IMR-90 (cell line): ENCODE data around the gene JMJD1C. TPM values are rescaled to one million over a fixed set of nuclear protein-coding genes. Genes with fewer than 3 reads are reported as not detected.

Source experiments
- ATAC-seq: fragments of 200-7000 bp; cut with Tn5 transposase; 2 replicates; pipeline ENCODE4 v1.9.1; 2020; ENCODE audit warnings: low read depth, mild to moderate bottlenecking, moderate library complexity
- BruUV-seq: library from RNA; stranded (reverse); fragments of 400-500 nt; replicated peaks from 2 replicates; lab custom pipeline; 2021; lab: Mats Ljungman, UMichigan
- CTCF ChIA-PET: fragments of 300-600 bp; formaldehyde crosslinking; extraction: SDS; loops from one replicate; lab custom pipeline; 2021; ENCODE audit warnings: antibody characterized with exemption; lab: Yijun Ruan, JAX
- POLR2A ChIA-PET: fragments of 300-600 bp; sonication (Branson Sonifier 250); formaldehyde crosslinking; loops from one replicate; lab custom pipeline; 2022; ENCODE audit warnings: antibody characterized with exemption; ENCODE audit not compliant: unreplicated experiment; lab: Charles Lee
- DNase-seq: peaks from one replicate; pipeline ENCODE4 v3.0.0; 2013
- H2AFZ ChIP-seq: replicated peaks from 2 replicates; pipeline ENCODE3; 2013; ENCODE audit warnings: low read length, mild to moderate bottlenecking; ENCODE audit not compliant: poor library complexity
- H2AK5ac ChIP-seq: 2 replicates; pipeline ENCODE4 v1.6.1; 2013; ENCODE audit warnings: low read depth, low read length, inconsistent platforms
- H2AK9ac ChIP-seq: replicated peaks from 2 replicates; pipeline ENCODE3; 2013; ENCODE audit warnings: mild to moderate bottlenecking, low read depth, low read length, moderate library complexity; ENCODE audit not compliant: poor library complexity
- H2BK120ac ChIP-seq: 2 replicates; pipeline ENCODE4 v1.6.1; 2013; ENCODE audit warnings: low read depth, low read length, inconsistent platforms
- H2BK15ac ChIP-seq: 3 replicates; pipeline ENCODE4 v1.6.1; 2013; ENCODE audit warnings: low read depth, low read length, inconsistent platforms
- H2BK20ac ChIP-seq: 2 replicates; pipeline ENCODE4 v1.6.1; 2013; ENCODE audit warnings: low read depth, mild to moderate bottlenecking, inconsistent platforms, low read length, moderate library complexity
- H2BK5ac ChIP-seq: 2 replicates; pipeline ENCODE4 v1.6.1; 2013; ENCODE audit warnings: mild to moderate bottlenecking, low read depth, low read length, inconsistent platforms; ENCODE audit not compliant: poor library complexity, severe bottlenecking
- H3K14ac ChIP-seq: replicated peaks from 2 replicates; pipeline ENCODE4 v1.6.1; 2013; ENCODE audit warnings: low read depth, low read length, inconsistent platforms
- H3K18ac ChIP-seq: 2 replicates; pipeline ENCODE4 v1.6.1; 2013; ENCODE audit warnings: low read depth, low read length, control low read depth
- H3K23ac ChIP-seq: 2 replicates; pipeline ENCODE4 v1.6.1; 2013; ENCODE audit warnings: low read depth, low read length, inconsistent platforms
- H3K27ac ChIP-seq: 2 replicates; pipeline ENCODE4 v1.5.1; 2013; ENCODE audit warnings: mild to moderate bottlenecking, control low read depth, low read length; ENCODE audit not compliant: insufficient read depth
- H3K27me3 ChIP-seq: 2 replicates; pipeline ENCODE4 v1.6.1; 2013; ENCODE audit warnings: low read length; ENCODE audit not compliant: control insufficient read depth, insufficient read depth
- H3K36me3 ChIP-seq: 2 replicates; pipeline ENCODE4 v1.6.1; 2013; ENCODE audit warnings: low read length, mixed read lengths; ENCODE audit not compliant: control insufficient read depth, insufficient read depth
- H3K4ac ChIP-seq: 2 replicates; pipeline ENCODE4 v1.6.1; 2013; ENCODE audit warnings: low read depth, low read length, inconsistent platforms
- H3K4me1 ChIP-seq: 2 replicates; pipeline ENCODE4 v1.6.1; 2013; ENCODE audit warnings: low read length, mixed read lengths; ENCODE audit not compliant: control insufficient read depth, insufficient read depth
- H3K4me2 ChIP-seq: 2 replicates; pipeline ENCODE4 v1.6.1; 2013; ENCODE audit warnings: low read depth, mild to moderate bottlenecking, control low read depth, low read length, moderate library complexity
- H3K4me3 ChIP-seq: 2 replicates; pipeline ENCODE4 v1.5.1; 2013; ENCODE audit warnings: low read depth, mild to moderate bottlenecking, control low read depth, low read length, moderate library complexity; ENCODE audit not compliant: insufficient read depth
- H3K56ac ChIP-seq: 2 replicates; pipeline ENCODE4 v1.6.1; 2013; ENCODE audit warnings: low read length, inconsistent platforms; ENCODE audit not compliant: insufficient read depth; ENCODE audit errors: extremely low read depth
- H3K79me1 ChIP-seq, 2 experiments: 2 replicates each; pipeline ENCODE4 v1.6.1; 2013; ENCODE audit warnings: low read length in 2 of 2, inconsistent platforms in 1 of 2, low read depth in 1 of 2
- H3K9ac ChIP-seq: 2 replicates; pipeline ENCODE4 v1.6.1; 2013; ENCODE audit warnings: low read depth, low read length, control low read depth
- H3K9me1 ChIP-seq: 2 replicates; pipeline ENCODE4 v1.6.1; 2013; ENCODE audit warnings: low read length, inconsistent platforms; ENCODE audit not compliant: insufficient read depth
- H3K9me3 ChIP-seq: 2 replicates; pipeline ENCODE4 v1.6.1; 2013; ENCODE audit warnings: low read length; ENCODE audit not compliant: control insufficient read depth, insufficient read depth
- H4K20me1 ChIP-seq: 2 replicates; pipeline ENCODE4 v1.6.1; 2013; ENCODE audit warnings: low read length, inconsistent platforms; ENCODE audit not compliant: insufficient read depth
- H4K5ac ChIP-seq: 2 replicates; pipeline ENCODE4 v1.6.1; 2013; ENCODE audit warnings: mild to moderate bottlenecking, low read depth, low read length, control low read depth
- H4K8ac ChIP-seq, 2 experiments: 2 replicates each; pipeline ENCODE4 v1.6.1; 2013; ENCODE audit warnings: low read depth in 2 of 2, low read length in 2 of 2, control low read depth in 1 of 2, inconsistent platforms in 1 of 2
- H4K91ac ChIP-seq: 2 replicates; pipeline ENCODE4 v1.6.1; 2013; ENCODE audit warnings: low read depth, low read length, inconsistent platforms; ENCODE audit not compliant: insufficient read depth
- BHLHE40 ChIP-seq: fragments of 150-350 bp; IDR thresholded peaks from 2 replicates; pipeline ENCODE4 v1.6.1; 2016; ENCODE audit warnings: mild to moderate bottlenecking, low read depth, low read length
- CEBPB ChIP-seq: IDR thresholded peaks from 2 replicates; pipeline ENCODE4 v1.6.1; 2012; ENCODE audit warnings: low read depth, low read length, improper control_type of control experiment
- CHD1 ChIP-seq: IDR thresholded peaks from 2 replicates; pipeline ENCODE4 v1.6.1; 2012; ENCODE audit warnings: low read depth, low read length, improper control_type of control experiment
- CTCF ChIP-seq: conservative IDR thresholded peaks from 2 replicates; pipeline ENCODE4 v1.5.1; 2012; ENCODE audit warnings: mild to moderate bottlenecking, low read depth, low read length, improper control_type of control experiment
- FOS ChIP-seq: fragments of 150-350 bp; IDR thresholded peaks from 2 replicates; pipeline ENCODE4 v1.6.1; 2016; ENCODE audit warnings: low read depth, low read length
- MAFK ChIP-seq: IDR thresholded peaks from 2 replicates; pipeline ENCODE4 v1.6.1; 2012; ENCODE audit warnings: low read depth, low read length, improper control_type of control experiment
- MAZ ChIP-seq: IDR thresholded peaks from 2 replicates; pipeline ENCODE4 v1.6.1; 2012; ENCODE audit warnings: low read depth, mild to moderate bottlenecking, low read length, improper control_type of control experiment, moderate library complexity, borderline replicate concordance
- MXI1 ChIP-seq: IDR thresholded peaks from 2 replicates; pipeline ENCODE4 v1.6.1; 2012; ENCODE audit warnings: low read depth, mild to moderate bottlenecking, low read length, moderate library complexity, borderline replicate concordance
- NFE2L2 ChIP-seq: fragments of 150-350 bp; IDR thresholded peaks from 2 replicates; pipeline ENCODE4 v1.6.1; 2016; ENCODE audit warnings: low read depth, mild to moderate bottlenecking, low read length
- POLR2A ChIP-seq: IDR thresholded peaks from 2 replicates; pipeline ENCODE4 v1.6.1; 2012; ENCODE audit warnings: mild to moderate bottlenecking, low read depth, low read length
- RAD21 ChIP-seq: IDR thresholded peaks from 2 replicates; pipeline ENCODE4 v1.6.1; 2012; ENCODE audit warnings: low read length, improper control_type of control experiment
- RCOR1 ChIP-seq: IDR thresholded peaks from 2 replicates; pipeline ENCODE4 v1.6.1; 2012; ENCODE audit warnings: mild to moderate bottlenecking, low read length, improper control_type of control experiment; ENCODE audit not compliant: insufficient replicate concordance
- RFX5 ChIP-seq: IDR thresholded peaks from 2 replicates; pipeline ENCODE4 v1.8.0; 2012; ENCODE audit warnings: low read depth, mild to moderate bottlenecking, low read length, moderate library complexity
- SMC3 ChIP-seq: fragments of 150-350 bp; IDR thresholded peaks from 2 replicates; pipeline ENCODE4 v1.6.1; 2016; ENCODE audit warnings: low read depth, mild to moderate bottlenecking, antibody characterized with exemption, low read length, moderate library complexity
- USF2 ChIP-seq: fragments of 150-350 bp; IDR thresholded peaks from 2 replicates; pipeline ENCODE4 v1.6.1; 2017; ENCODE audit warnings: mild to moderate bottlenecking, antibody characterized with exemption, low read length, low read depth
- WGBS, 2 experiments: methylation state at CpG; one replicate each; pipeline versions ENCODE4 v1.1.5 to v1.1.7; 2013; ENCODE audit warnings: missing lambda C conversion rate in 2 of 2; ENCODE audit not compliant: insufficient read length in 1 of 2; ENCODE audit errors: extremely low coverage in 2 of 2; 5-methylcytosine and 5-hydroxymethylcytosine counted together
- dilution Hi-C: fragments of 300-500 bp; cut with HindIII; formaldehyde crosslinking; loops from one replicate; pipeline ENCODE4 v1.14.3; 2018; ENCODE audit warnings: low sequenced_read_pairs; ENCODE audit not compliant: unreplicated experiment
- in situ Hi-C: fragments of 300-500 bp; cut with MboI; formaldehyde crosslinking; loops from 3 replicates; pipeline ENCODE4 v1.14.3; 2019; ENCODE audit warnings: low sequenced_read_pairs, inconsistent platforms, mixed read lengths
- intact Hi-C: fragments of 100-400 bp; cut with micrococcal nuclease; formaldehyde crosslinking; loops from 2 replicates; pipeline ENCODE4 v1.10.0; 2022
- polyA plus RNA-seq, 3 experiments: library from polyadenylated mRNA; depleted of rRNA; stranded (reverse); fragments of >200 nt; gene quantifications; 2 replicates each; pipeline ENCODE4 v1.2.3, GENCODE V29; 2012; ENCODE audit warnings: low replicate concordance in 1 of 3
- total RNA-seq: library from RNA; depleted of rRNA; stranded (reverse); fragments of >200 nt; gene quantifications from 2 replicates; pipeline ENCODE4 v1.2.3, GENCODE V29; 2012

JMJD1C gene
- total and polyA plus RNA-seq, 2 of the 4 experiments (the other 2 are of a cell fraction) = 15.6 to 96.8 TPM

- TF ChIP-seq POLR2A = no peak
These were observed 38.5 kb upstream of the JMJD1C start (continued) for GRCh38 chr10:63504145-63504881.

- whole genome bisulfite sequencing, 2 experiments = 83% methylated on average over 4 of the region's 4 CpGs; no CpG with 5 or more reads in 1 of the 2 experiments
- no peak for TF ChIP-seq SMC3
- no peak for TF ChIP-seq CTCF
- no peak for TF ChIP-seq USF2
- TF ChIP-seq MXI1 = no peak
- no peak for TF ChIP-seq NFE2L2
- TF ChIP-seq POLR2A = no peak
- TF ChIP-seq BHLHE40 = no peak
- no peak for TF ChIP-seq MAFK
- TF ChIP-seq CEBPB = no peak
- no peak for TF ChIP-seq CHD1
- no peak for TF ChIP-seq RCOR1
- TF ChIP-seq MAZ = no peak
- no peak for TF ChIP-seq FOS
- TF ChIP-seq RAD21 = no peak
- no peak for TF ChIP-seq RFX5
These were observed 37.6 kb upstream of the JMJD1C start for GRCh38 chr10:63503395-63503794.

More at GRCh38 chr10:63503395-63503794, 37.6 kb upstream of the JMJD1C start:
- no peak overlapping the region for H2BK120ac ChIP-seq
- no peak overlapping the region for H4K5ac ChIP-seq
- DNase-seq (no peak), ATAC-seq (no peak)
- peaks cover 12% of the 10 kb centered on the region for H4K20me1 ChIP-seq
- H2AFZ ChIP-seq = no peak overlapping the region
- H4K8ac ChIP-seq = no peak overlapping the region
- H4K91ac ChIP-seq = no peak overlapping the region
- intact Hi-C loops = no loop called here
- H3K36me3 ChIP-seq = no peaks in the 10 kb centered on the region
- H3K79me1 ChIP-seq = peaks cover 30 to 65% of the 10 kb centered on the region in 2 experiments
- H3K4me1 ChIP-seq = 0 out of 2 replicates have a peak, but pooled peaks cover 3% of the 10 kb centered on the region
- H2BK15ac ChIP-seq = no peak overlapping the region
- dilution Hi-C loops = no loop called here
- in situ Hi-C loops = no loop called here
- H3K9ac ChIP-seq = no peak overlapping the region
- H3K14ac ChIP-seq = no peak overlapping the region
- H3K18ac ChIP-seq = no peak overlapping the region
- 0 out of 2 replicates have a peak, but pooled peaks cover 4% of the 10 kb centered on the region for H3K9me1 ChIP-seq
- H3K23ac ChIP-seq = no peak overlapping the region
- no peak overlapping the region for H3K4me2 ChIP-seq
- BruUV-seq = no TSS peak
- H3K9me3 ChIP-seq = no peaks in the 10 kb centered on the region
- H3K4ac ChIP-seq = no peak overlapping the region
- no peak overlapping the region for H2BK20ac ChIP-seq
- H2BK5ac ChIP-seq = no peak overlapping the region
- H2AK9ac ChIP-seq = no peak overlapping the region
- no peak overlapping the region for H2AK5ac ChIP-seq
- no peaks in the 10 kb centered on the region for H3K27me3 ChIP-seq
- ChIA-PET CTCF (interaction anchor here (0.6 kb wide), 1 partner anchor 1408 kb away, joined by 3 read pairs; no protein-coding TSS in a partner anchor), POLR2A (no interaction called here)
- no peak overlapping the region for H3K56ac ChIP-seq
- H3K4me3 ChIP-seq = no peak overlapping the region
- no peak overlapping the region for H3K27ac ChIP-seq
